ENCODE data around the gene P2RX1.
"Not testable (repeated sequence)": the region's sequence is repeated elsewhere in the genome, so short reads cannot be mapped to it uniquely, and the experiment has no call there.

The P2RX1 gene

GRCh38 chr17:3857261-3858105 is 58.8 kb downstream of the P2RX1 start:
- DNase-seq (ENCODE audit: low read depth), result no peak

- DNase-seq (ENCODE audit: low read depth), result not testable (repeated sequence)
These were observed 62.1 kb downstream of the P2RX1 start for GRCh38 chr17:3854204-3854603.

- no peak for DNase-seq (ENCODE audit: low read depth)
These were observed 63.7 kb downstream of the P2RX1 start for GRCh38 chr17:3852561-3852960.

DNA sequence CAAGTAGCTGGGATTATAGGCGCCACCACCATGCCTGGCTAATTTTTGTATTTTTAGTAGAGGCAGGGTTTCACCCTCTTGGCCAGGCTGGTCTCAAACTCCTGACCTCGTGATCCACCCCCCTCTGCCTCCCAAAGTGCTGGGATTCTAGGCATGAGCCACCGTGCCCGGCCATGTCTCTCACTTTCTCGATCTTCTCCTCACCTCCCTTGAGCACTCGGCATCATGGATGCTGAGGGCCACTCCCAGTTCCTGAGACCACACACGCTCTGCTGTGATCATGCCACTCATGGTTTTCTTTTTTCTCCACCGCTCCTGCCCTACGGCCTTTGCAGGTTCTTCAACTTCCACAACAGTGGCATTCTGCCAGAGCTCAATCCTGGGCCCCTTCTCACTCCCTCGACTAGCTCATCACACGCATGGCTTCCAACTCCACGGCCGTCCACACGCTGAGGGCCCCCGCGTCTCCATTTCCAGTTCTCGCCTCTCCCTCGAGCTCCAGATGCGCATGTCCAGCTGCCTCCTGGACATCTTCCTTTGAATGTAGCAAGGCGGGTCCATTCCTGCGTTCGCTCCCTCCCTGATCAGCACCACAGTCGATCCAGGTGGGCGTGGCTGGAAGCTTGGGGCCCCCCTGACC is 64.7 kb downstream of the P2RX1 start:
- no peak for DNase-seq (ENCODE audit: low read depth)

- DNase-seq (ENCODE audit: low read depth), result no peak
These were observed 67.9 kb downstream of the P2RX1 start for GRCh38 chr17:3848229-3848835.

DNA sequence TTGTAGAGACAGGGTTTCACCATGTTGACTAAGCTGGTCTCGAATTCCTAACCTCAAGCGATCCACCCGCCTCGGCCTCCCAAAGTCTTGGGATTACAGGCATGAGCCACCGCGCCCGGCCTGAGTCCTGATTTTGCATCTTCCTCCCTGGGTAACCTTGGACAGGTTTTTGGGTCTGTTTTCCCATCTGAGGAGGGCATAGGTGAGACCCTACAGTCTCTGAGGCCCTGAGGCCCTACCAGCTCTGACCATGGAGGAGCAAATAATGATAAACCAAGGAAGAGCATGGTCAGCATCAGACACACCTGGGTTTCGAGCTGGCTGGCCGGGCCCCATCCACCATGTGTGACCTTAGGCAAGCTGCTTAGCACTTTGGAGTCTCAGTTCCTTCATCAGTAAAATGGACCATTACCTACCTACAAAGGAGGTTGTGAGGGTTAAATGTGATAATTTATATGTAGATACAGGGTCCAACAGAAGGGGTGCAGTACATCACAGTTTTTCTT is 69.0 kb downstream of the P2RX1 start:
- no peak for DNase-seq (ENCODE audit: low read depth)
